ENCODE results near the gene GRM3.
A peak's percentile ranks its signal among the peaks of the same experiment; 100 is the strongest.

Gene GRM3

GRCh38 chr7:86687831-86688230, 44.1 kb downstream of the GRM3 start:
- DNase-seq, result no peak
- intact Hi-C loops (cut with DNase I), result no loop called here

- intact Hi-C loops (cut with DNase I), result no loop called here
Observed at GRCh38 chr7:86689363-86689762, 45.7 kb downstream of the GRM3 start.

GRCh38 chr7:86692755-86693154, 49.0 kb downstream of the GRM3 start:
- intact Hi-C loops (cut with DNase I), result no loop called here

More at GRCh38 chr7:86689363-86689762, 45.7 kb downstream of the GRM3 start:
- DNase-seq, result no peak

GRCh38 chr7:86706406-86706805, 62.7 kb downstream of the GRM3 start:
- no peak for DNase-seq
- intact Hi-C loops (cut with DNase I), result no loop called here

More at GRCh38 chr7:86692755-86693154, 49.0 kb downstream of the GRM3 start:
- no peak for DNase-seq

DNA sequence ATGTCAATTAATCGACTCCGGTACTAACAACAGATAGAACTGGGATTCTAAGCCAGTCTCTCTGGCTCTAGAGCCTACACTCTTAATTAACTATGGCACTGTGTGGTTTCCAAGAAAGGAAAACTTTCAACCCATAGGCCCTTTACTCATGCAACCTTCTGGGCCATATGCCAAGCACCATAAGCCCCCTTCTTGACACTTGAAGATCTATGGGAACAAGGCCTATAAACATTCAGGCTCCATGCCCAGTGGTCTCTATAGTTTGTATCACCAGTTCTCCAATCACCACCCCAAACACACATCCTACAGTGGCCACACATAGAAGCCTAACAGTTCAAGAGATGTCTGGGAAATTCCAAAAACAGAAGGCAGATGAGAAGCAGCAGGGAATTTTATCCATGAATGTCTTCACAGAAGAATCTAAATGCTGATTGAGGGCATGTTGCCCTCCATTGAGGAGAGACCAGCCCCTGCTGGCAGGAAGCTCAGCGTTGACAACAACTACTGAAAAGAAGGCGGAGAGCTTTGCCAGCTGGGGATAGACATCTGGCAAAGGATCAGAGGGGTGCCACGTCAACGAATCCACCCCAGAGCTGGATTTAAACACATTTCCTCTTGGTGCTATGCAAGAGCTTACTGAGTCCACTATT, 64.4 kb downstream of the GRM3 start:
- DNase-seq, result peak; percentile 48 to 93 (median 58)
- intact Hi-C loops (cut with DNase I), result no loop called here

DNA sequence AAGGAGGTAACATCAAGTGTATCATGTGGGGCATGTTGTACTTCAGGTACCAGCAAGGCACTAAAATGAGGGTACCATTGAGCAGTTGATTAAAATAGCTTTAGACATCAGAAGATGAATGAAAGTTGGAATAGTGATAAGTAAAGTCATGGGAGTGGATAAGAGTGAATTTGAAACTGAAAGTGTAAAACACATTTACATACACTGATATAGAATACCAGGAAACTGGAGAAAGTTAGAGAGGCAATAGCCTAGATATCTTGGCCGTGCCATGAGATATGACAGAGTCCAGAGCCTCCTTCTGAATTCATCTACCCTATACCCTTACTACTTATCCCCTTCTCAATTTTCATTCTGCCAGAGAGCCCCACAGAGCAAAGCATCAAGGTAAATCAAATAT, 76.6 kb downstream of the GRM3 start:
- intact Hi-C loops (cut with DNase I), result no loop called here
- DNase-seq, result no peak

- intact Hi-C loops (cut with DNase I), result no loop called here
- DNase-seq, result peak in 3 of 10 donors; percentile 17 to 68 (median 56)
Observed at GRCh38 chr7:86733783-86734182, 90.1 kb downstream of the GRM3 start.

GRCh38 chr7:86745013-86745745, 101.5 kb downstream of the GRM3 start:
- intact Hi-C loops (cut with DNase I), result no loop called here
- DNase-seq, result no peak

- intact Hi-C loops (cut with DNase I), result no loop called here
- no peak for DNase-seq
Observed at GRCh38 chr7:86747698-86748097, 104.0 kb downstream of the GRM3 start.

GRCh38 chr7:86748201-86748600, 104.5 kb downstream of the GRM3 start:
- DNase-seq, result no peak
- intact Hi-C loops (cut with DNase I), result no loop called here

DNA sequence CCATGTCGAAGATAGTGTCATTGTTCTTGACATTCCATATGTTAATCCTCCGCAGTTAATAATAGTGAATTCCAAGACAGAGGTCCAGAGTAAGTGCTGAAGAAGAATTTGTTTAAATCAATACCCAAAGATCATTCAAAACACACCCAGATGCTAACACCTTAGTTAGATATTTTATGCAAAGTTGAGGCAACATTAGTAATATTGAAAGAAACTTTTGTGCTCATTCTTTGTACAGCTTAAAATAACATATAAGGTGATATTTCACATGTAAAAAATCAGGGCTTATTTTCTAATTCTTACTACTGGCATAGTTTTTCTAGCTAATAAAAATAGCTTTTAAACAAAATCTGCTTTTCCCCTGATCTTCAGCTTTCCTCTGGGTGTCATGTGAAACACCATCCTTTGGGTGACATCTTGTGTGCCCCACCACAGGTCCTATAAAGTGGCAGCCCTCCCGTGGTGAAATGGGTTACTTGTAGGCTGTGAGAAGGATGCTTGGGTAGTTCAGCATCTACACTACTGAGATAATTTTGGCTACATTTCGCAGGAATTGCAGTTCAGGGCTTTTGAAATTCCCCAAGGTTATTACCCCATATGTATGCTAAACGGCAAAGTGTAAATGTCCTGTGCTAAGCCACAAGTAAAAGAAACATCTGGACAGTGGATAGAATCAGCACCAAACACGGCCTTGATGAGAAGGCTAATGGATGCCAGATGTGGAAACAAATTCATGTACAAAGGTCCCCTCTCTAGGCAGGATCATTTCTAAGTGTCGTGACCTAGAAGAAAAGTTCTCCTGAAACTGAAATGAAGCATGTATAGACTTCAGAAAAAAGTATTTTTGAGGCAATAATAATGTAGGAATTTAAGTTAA, 105.4 kb downstream of the GRM3 start:
- intact Hi-C loops (cut with DNase I), result no loop called here
- DNase-seq, result no peak

GRCh38 chr7:86749741-86750665, 106.3 kb downstream of the GRM3 start:
- intact Hi-C loops (cut with DNase I), result no loop called here
- DNase-seq, result no peak

DNA sequence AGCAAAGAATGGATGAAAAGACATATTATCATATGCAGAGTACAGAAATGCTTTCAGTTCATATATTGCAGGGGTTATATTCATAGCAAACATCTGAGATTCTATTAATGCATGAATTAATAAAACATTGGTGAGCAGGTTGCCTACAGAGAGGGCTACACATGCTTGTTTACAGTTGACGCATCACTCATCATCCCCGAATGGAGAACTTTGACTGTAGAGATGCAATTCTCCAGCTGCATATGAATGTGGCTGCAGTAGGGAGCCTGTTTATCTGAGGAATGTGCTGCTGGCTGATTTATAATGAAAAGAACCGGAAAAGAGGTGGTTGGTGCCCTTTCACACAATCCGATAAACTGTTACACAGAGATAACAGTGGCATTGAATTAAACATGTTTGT, 116.5 kb downstream of the GRM3 start:
- intact Hi-C loops (cut with DNase I), result no loop called here
- DNase-seq, result no peak

GRCh38 chr7:86762129-86762528, 118.4 kb downstream of the GRM3 start:
- DNase-seq, result no peak
- intact Hi-C loops (cut with DNase I), result no loop called here

DNA sequence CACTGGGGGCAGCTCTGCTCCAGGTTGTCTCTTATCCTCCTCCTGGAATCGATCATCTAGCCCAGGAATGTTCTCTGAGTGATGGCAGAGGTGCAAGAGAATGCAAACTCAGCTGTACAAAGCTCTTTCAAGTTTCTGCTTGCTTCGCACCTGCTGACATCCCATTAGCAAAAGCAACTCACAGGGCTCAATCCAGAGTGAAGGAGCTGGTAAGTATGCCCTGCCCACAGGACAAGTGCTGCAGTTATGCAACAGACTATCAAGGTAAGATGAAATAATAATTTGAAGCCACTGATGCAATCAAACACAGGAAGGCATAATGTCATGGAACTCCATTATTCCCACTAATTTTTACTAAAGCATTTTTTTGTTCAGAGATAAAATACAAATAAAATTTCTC, 122.2 kb downstream of the GRM3 start:
- intact Hi-C loops (cut with DNase I), result no loop called here
- no peak for DNase-seq

DNA sequence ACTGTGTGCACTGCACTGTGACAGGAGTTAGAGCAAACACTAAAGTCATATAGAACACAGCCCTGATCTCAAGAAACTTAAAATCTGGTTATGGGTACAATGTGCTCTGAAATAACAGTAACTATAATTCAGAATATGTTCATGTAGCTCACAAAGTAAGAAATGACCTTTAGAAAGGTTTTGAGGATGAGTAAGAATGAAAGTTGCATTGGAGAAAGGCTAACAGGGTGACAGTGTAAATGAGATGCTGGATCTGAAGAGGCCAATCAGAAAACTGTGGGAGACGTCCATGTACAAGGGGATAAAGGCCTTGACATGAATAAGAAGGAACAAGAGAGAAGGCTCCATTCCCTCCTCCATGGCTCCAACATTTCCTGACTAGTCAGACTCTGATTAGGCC, 124.7 kb downstream of the GRM3 start:
- intact Hi-C loops (cut with DNase I), result no loop called here
- DNase-seq, result no peak

DNA sequence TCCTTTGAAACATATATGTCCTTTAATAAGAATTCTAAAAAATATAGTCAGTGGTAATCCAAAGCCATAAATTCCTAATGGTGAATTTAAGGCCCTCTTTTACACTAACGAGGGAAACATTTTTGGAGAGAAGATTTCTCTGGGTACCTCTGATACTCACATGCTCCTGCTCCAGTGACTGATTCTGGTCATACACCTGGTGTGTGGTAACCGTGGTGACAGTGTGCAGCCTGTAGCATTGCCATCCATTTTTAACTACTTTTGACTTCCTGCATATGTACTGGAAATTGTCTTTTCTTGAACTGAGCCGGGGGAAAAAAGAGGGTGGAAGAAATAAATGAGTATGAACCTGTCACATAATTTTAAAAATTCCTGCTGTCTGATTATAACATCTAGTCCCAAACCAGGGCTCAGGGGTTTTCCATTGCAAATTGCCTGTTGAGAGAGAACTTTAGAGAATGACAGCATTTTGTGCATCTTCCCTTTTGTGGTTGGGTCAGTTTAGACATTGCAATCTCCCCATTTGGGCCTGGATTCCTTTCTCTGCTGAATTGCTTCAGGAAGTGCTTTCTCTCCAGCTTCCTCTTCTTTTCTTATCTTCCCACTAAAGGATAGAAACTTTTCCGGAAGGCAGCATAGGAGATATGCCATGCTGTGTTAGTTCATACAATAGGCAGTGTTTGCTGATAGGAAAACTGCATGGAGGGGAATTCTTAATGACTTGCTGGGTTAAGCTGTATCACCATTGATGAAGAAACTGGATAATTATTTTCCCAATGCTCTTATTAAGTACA, 125.5 kb downstream of the GRM3 start:
- intact Hi-C loops (cut with DNase I), result no loop called here
- DNase-seq, result no peak

DNA sequence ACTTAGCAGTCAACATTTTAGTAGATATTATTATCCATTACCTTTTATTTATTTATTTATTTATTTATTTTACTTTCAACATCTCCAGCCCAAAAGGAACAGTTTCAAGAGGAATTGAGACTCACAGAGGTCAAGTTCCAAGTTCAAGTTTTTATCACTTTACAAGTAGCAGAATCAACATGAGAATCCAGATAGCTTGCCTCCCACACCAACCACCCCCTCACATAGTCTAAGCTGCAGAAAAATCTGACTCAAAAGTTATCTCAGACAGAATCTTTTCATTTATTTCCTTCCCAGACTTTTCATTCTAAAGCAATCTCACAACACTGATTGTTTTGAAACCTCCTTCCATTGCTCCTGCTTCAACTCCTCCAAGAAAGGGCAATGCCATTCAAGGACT, 129.6 kb downstream of the GRM3 start:
- intact Hi-C loops (cut with DNase I), result no loop called here
- DNase-seq, result no peak

- no peak for DNase-seq
- intact Hi-C loops (cut with DNase I), result no loop called here
Observed at GRCh38 chr7:86775203-86775602, 131.5 kb downstream of the GRM3 start.
